CD4-positive, alpha-beta T cell treated with Interleukin-1 beta for 1 hour (primary cell): Measurements from ENCODE around the gene ZNF407.
"Not testable (repeated sequence)": the region's sequence is repeated elsewhere in the genome, so short reads cannot be mapped to it uniquely, and the experiment has no call there.

Source experiments
- DNase-seq, 2 donors: peaks; one replicate each; pipeline ENCODE4 v3.0.0-alpha.2; 2020 to 2022

The ZNF407 gene

DNA sequence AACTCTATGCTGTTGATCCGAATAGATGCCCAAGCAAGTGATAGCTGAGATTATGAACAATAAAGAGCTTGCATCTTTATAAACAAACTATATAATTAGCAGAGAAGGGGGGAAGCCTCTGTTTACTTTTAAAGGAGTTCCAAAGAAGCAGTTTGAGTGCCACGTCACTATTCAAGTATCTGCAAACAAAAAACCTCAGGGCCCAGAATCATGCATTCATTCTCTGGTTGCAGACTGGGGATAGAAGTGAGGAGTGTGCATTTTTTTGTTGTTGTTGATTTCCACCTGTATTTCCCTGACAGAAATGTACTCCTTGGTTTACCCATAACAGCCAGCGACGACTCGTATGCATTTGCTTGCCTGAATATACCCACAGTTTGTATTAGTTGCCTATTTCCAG lies 347.0 kb downstream of the ZNF407 start:
- DNase-seq, result no peak

GRCh38 chr18:74945774-74946545 lies 348.3 kb downstream of the ZNF407 start:
- DNase-seq, result no peak

- DNase-seq, result no peak
Observed at GRCh38 chr18:74946646-74947375, 349.1 kb downstream of the ZNF407 start.

DNA sequence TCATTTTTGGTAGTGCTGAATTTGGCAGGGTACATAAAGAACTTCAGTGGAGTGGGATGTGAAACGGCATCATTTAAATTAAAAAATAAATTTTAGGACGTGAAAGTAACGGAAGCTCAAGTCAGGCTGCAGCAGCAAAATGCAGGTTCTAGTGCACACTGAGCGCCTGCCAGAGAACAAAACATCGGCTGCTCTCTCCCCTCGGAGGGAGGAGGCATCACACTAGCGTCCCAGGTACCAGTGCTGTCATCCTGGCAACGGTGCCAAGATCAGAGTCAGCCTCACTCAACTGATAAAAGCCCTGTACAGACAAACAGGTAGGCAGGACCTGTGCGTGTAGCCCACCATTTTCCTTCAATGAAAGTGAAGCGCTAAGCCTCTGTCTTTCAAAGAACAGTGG lies 349.7 kb downstream of the ZNF407 start:
- no peak for DNase-seq

GRCh38 chr18:74947875-74948274 lies 350.2 kb downstream of the ZNF407 start:
- DNase-seq, result no peak

DNA sequence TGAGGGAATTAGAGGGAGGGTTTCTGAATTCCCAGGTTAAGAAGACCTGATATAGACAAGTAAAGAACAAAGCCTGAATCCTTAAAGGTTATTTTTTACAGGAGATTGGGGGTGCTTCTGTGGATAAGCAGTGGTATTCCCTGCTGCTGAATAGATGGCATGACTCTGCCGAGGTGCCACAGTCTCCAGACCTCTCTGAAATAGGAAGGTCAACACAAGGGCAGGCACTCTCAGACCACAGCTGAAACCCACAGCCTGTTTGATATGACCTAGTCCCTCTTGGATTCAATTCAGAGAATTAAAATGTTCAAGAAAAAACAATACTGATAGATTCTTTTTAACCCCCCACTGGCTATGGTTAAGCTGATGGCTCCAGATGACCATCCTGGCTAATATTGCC lies 351.9 kb downstream of the ZNF407 start:
- no peak for DNase-seq

DNA sequence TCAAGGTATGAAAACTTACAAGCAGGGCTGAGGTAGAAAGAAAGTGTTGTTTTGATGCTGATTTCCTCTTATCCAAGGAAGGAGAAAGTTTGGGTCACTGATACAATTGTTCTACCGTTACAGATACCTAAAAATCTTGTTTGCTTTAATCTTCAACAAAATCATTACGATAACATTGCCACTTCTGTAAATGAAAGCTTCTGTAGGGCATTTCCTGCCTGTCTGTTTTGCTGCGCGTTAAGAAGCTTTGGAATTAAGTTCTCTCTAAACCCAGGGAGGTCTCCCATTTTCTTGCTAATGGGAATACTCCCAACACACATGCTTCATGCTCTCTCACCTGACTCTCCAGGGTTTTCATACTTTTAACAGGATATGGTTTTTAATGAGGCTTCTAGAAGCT lies 352.8 kb downstream of the ZNF407 start:
- peak in 1 of 2 donors; percentile 8 for DNase-seq

DNA sequence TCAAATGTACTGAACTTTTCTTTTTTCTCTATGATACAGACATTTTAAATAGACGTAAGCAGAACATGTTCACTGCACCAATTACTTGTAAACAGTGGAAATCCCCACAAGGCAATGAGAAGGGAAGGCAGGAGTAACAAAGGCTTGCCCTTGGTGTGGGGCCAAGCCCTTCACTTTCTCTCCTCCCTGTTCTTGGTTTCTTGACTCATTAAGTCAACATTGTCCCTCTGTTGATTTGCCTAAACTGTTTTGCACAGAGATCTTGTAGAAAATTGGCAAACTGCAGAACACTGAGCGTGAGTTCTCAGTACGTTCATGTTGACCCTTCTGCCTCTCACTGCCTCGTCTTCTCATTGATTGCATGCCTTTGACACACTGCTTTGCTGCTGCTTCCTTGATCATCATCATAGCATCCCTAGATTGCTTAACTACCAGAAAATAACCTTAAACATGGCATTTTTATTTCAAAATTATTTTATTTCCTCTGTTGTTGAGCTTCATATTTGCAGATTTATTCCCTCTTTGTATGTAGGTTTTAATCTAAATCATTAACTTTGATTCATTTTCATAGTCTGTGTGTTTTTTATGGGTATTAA lies 353.6 kb downstream of the ZNF407 start:
- peak; percentile 2 to 33 for DNase-seq

- DNase-seq, result no peak
Observed at GRCh38 chr18:74957588-74958224, 360.0 kb downstream of the ZNF407 start.

GRCh38 chr18:74959216-74959615 lies 361.5 kb downstream of the ZNF407 start:
- no peak for DNase-seq

DNA sequence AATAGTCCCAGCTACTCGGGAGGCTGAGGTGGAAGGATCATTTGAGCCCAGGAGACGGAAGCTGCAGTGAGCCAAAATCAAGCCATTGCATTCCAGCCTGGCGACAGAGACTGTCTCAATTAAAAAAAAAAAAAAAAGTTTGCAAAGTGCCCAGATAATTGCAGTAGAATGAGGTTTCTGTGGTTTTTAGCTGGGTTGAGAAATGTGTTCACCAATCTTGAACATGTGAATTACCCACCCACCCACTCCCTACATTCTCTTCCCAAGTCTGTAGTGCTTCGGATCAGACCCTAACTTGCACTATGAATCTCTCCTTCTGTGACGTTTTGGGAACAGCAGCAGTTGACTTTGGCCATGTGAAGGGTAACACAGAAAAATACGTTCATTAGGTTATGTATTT lies 363.9 kb downstream of the ZNF407 start:
- no peak for DNase-seq

DNA sequence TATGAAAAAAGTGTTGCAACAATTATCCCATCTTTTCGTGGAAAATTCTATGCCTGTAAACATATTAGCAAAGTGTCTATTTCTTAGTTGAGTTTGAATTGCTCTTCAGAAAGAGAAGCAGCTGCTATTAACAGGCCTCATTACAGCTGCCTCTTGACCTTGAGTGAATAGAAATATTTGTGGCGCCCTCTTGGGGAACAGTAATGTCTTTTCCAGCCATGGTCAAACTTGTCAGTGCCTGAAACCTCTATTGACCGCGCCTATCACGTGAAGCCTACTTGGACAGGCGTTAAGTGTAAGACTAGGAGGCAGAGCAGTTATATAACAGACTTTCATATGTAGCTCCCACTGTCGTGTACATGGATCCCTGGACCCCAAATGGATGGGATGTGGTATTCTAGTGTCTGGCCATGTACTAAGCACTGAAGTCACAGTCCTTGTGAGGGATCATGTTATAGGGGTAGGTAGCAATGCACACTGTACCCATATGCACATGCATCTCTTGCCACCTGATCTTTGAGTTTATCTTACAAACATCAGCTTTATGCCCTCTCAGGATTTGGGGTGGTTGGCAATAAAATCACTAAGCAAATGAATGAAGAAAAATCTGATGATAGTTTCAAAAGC lies 366.3 kb downstream of the ZNF407 start:
- DNase-seq, result peak in 1 of 2 donors; percentile 4

DNA sequence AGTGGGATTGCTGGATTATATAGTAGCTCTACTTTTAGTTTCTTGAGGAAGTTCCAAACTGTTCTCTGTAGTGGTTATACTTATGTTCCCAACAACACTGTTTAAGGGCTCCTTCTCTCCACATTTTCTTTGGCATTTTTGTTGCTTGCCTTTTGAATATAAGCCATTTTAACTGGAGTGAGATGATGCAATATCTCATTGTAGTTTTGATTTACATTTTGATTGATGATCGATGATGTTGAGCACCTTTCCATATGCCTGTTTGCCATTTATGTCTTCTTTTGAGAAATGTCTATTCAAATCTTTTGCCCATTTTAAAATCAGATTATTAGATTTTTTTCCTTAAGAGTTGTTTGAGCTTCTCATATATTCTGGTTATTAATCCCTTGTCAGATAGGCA lies 368.0 kb downstream of the ZNF407 start:
- DNase-seq, result no peak

GRCh38 chr18:74967438-74967837 lies 369.8 kb downstream of the ZNF407 start:
- no peak for DNase-seq

- no peak for DNase-seq
Observed at GRCh38 chr18:74967979-74968378, 370.3 kb downstream of the ZNF407 start.

GRCh38 chr18:74971358-74971757 lies 373.7 kb downstream of the ZNF407 start:
- not testable (repeated sequence) for DNase-seq

GRCh38 chr18:74971776-74972175 lies 374.1 kb downstream of the ZNF407 start:
- DNase-seq, result not testable (repeated sequence)

DNA sequence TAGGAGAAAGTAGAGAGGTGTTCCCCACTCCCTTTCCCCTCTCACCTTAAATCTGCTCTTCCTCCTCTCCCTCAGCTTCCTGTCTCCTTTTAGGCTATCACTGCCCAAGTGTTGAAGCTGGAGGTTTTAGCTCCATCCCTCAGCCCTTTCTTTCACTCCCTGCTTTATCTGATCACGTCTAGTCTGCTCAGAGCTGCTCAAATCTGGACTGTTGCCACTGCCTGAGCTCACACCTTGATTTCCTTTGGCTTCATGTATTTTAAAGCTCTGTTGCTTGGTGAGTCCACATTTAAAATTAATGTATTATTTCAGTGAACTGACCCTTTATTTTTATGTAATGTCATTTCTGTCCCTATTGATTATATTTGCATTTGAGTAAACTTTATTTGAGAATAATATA lies 374.7 kb downstream of the ZNF407 start:
- no peak for DNase-seq

DNA sequence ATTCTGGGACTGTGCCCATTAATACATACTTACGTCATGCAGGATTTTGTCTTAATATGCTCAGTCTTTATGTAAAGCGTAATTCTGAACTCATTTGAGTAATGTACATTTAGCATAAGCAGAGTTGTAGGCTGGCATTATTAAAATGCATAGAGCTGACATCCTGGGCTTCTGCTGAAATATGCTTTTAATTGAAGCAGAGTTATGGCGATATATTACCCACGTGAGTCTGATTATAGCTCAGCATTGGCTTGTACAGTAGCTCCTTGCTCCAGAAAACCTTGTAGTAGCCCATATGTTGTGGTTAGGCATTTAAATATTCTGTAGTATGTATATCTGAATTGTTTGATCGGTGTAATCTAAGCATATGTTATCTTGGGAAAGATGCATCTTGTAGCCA lies 377.3 kb downstream of the ZNF407 start:
- no peak for DNase-seq

- DNase-seq, result no peak
Observed at GRCh38 chr18:74976331-74976909, 378.8 kb downstream of the ZNF407 start.

DNA sequence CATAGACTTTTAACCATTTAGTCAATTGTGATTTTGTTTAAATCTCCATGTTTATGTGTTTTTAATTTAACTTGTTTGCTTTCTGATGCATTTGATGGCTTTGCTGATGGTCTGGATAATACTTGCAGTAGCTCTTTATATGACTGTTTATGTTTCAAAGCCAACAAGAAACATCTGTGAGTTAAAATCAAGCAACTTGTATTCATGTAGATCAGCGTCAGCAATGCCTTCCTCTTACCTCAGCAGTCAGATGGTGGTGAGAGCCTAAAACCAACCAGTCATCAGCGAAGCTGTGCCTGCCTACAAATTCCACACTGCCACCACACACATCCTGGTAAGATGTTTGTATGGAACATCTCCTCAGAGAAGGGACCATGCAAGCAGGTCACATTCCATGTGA lies 379.4 kb downstream of the ZNF407 start:
- no peak for DNase-seq

- no peak for DNase-seq
Observed at GRCh38 chr18:74980669-74981068, 383.0 kb downstream of the ZNF407 start.

- DNase-seq, result no peak
Observed at GRCh38 chr18:74981476-74981875, 383.8 kb downstream of the ZNF407 start.
